GM19099 (cell line): ENCODE measurements around the gene PAXX.

Experiments
- POLR2A ChIP-seq: IDR thresholded peaks from 3 replicates; pipeline ENCODE4 v1.6.1; 2011; ENCODE audit warnings: low read depth; ENCODE audit not compliant: insufficient read length; ENCODE audit errors: extremely low read depth

Gene PAXX

GRCh38 chr9:136958898-136959850 lies 33.0 kb upstream of the PAXX start:
- TF ChIP-seq POLR2A: no peak

- no peak for TF ChIP-seq POLR2A
Observed at GRCh38 chr9:136960212-136960937, 31.8 kb upstream of the PAXX start.

GRCh38 chr9:136960938-136961275 lies 31.3 kb upstream of the PAXX start:
- TF ChIP-seq POLR2A: no peak

GRCh38 chr9:136961279-136962065 lies 30.8 kb upstream of the PAXX start:
- TF ChIP-seq POLR2A: no peak

GRCh38 chr9:136962163-136962562 lies 30.1 kb upstream of the PAXX start:
- TF ChIP-seq POLR2A: no peak

- TF ChIP-seq POLR2A: no peak
Observed at GRCh38 chr9:136962701-136963248, 29.4 kb upstream of the PAXX start.

GRCh38 chr9:136963341-136963740 lies 28.9 kb upstream of the PAXX start:
- no peak for TF ChIP-seq POLR2A

GRCh38 chr9:136963751-136964150 lies 28.5 kb upstream of the PAXX start:
- no peak for TF ChIP-seq POLR2A

- TF ChIP-seq POLR2A: no peak
Observed at GRCh38 chr9:136964171-136964689, 28.0 kb upstream of the PAXX start.

GRCh38 chr9:136964833-136965422 lies 27.3 kb upstream of the PAXX start:
- TF ChIP-seq POLR2A: no peak

GRCh38 chr9:136965771-136966484 lies 26.3 kb upstream of the PAXX start:
- TF ChIP-seq POLR2A: no peak

GRCh38 chr9:136968333-136969127 lies 23.7 kb upstream of the PAXX start:
- no peak for TF ChIP-seq POLR2A

GRCh38 chr9:136969150-136969549 lies 23.1 kb upstream of the PAXX start:
- no peak for TF ChIP-seq POLR2A
